DMS114 treated with DMSO at 0.1 percent for 48 hours (cell line): ENCODE measurements around the gene PLCXD3.
"Not testable (repeated sequence)": the region's sequence is repeated elsewhere in the genome, so short reads cannot be mapped to it uniquely, and the experiment has no call there.

Source experiments
- DNase-seq: peaks from one replicate; lab custom pipeline; 2025; ENCODE audit not compliant: unreplicated experiment; lab: John Stamatoyannopoulos, UW

The PLCXD3 gene

DNA sequence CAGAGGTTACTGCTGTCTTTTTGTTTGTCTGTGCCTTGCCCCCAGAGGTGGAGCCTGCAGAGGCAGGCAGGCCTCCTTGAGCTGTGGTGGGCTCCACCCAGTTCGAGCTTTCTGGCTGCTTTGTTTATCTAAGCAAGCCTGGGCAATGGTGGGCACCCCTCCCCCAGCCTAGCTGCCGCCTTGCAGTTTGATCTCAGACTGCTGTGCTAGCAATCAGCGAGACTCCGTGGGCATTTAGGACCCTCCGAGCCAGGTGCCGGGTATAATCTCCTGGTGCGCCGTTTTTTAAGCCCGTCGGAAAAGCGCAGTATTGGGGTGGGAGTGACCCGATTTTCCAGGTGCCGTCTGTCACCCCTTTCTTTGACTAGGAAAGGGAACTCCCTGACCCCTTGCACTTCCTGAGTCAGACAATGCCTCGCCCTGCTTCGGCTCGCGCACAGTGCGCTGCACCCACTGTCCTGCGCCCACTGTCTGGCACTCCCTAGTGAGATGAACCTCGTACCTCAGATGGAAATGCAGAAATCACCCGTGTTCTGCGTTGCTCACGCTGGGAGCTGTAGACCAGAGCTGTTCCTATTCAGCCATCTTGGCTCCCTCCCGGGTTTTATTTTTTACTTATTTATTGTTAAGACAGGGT, 16.8 kb downstream of the PLCXD3 start:
- not testable (repeated sequence) for DNase-seq

GRCh38 chr5:41485533-41485932, 24.9 kb downstream of the PLCXD3 start:
- no peak for DNase-seq

DNA sequence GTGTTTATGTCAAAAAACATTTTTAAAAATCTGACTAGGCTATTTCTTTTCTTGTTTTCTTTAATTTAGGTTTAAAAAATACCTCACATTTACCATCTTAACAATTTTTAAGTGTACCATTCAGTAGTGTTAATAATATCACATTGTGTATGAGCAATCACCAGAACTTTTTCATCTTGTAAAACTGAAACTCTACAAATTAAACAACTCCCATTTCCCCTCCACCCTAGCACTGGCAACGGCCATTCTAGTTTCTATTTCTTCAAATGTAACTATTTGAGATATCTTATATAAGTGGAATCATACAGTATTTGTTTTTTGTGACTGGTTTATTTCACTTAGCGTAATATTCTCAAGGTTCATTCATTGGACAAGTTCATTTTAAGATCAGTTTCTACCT, 27.7 kb downstream of the PLCXD3 start:
- no peak for DNase-seq

DNA sequence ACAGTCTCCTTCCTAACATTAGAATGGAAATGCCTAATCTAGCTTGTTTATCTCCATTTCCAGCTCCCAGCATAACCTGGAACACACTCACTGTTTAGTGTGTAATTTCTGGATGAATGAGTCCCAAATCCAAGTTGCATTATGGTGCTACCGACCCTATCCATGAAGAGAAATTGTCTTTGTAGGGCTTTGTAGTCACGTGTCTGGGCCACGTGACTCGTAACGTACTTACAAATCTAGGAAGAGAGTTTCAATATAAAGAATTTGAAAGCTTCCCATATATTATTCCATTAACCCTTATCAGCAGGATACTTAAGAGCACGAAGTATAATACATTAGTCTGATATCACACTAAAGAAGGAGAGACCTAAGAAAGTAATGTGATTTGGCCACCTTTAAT, 28.2 kb downstream of the PLCXD3 start:
- no peak for DNase-seq

- DNase-seq = not testable (repeated sequence)
These were observed 38.7 kb downstream of the PLCXD3 start for GRCh38 chr5:41471571-41472208.

GRCh38 chr5:41465493-41466171, 44.8 kb downstream of the PLCXD3 start:
- no peak for DNase-seq

DNA sequence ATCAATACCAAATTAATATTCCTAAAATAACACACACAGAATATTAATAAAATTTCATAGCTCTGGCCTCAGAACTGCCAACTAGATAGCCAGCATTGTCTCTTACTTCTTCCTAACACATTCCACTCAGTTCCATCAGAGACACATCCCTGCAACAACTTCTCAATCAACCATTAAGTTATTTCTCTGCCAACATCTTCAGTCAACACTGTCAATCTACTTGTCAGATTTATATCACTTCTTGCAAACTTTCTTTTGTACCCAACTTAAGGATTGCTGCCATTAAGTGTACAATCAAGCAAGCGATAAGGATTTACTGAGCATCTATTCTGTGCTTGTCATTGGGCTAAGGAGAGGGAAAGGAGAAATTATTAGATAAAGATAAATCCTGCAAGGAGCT, 50.8 kb downstream of the PLCXD3 start:
- DNase-seq = no peak

- DNase-seq = no peak
These were observed 53.3 kb downstream of the PLCXD3 start for GRCh38 chr5:41457094-41457493.

GRCh38 chr5:41452506-41452905, 57.9 kb downstream of the PLCXD3 start:
- no peak for DNase-seq

DNA sequence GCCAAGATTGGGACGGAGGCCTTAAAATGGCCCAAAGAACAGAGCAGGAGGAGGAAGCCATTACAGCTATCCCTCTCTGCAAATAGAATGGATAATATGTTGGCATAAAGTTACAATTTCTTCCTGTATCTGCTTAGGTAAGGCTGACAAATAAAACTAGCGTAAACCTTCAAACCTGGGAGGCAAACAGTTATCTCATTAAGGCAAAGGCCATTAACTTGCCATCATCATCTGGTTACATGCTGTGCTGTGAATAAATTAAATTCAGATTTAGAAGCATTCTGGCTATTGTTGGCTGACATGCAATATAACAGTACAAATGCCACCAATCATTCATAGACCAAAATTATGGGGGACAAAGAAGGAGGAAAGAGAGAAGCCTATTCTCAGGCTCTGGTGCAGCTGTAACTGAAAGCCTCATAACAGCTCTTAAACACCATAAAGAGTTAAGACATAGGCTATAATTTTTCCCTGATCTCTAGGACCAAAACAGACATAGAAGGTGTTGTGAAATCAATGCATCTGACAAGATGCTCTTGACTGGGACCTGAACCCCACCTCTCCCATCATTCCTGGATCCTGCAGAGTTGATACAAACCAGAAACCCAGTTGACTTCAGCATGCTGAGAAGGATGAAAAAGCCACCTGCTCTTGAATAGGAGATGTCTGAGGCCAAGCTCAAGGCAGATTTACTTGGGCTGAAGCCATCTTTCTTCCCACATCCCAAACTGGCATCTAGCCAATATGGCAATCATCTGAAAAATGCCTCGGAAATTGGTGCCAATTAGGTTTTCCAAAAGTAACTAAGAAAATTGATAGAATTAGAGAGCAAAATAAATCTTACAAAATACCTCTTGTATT, 62.5 kb downstream of the PLCXD3 start:
- DNase-seq = no peak

DNA sequence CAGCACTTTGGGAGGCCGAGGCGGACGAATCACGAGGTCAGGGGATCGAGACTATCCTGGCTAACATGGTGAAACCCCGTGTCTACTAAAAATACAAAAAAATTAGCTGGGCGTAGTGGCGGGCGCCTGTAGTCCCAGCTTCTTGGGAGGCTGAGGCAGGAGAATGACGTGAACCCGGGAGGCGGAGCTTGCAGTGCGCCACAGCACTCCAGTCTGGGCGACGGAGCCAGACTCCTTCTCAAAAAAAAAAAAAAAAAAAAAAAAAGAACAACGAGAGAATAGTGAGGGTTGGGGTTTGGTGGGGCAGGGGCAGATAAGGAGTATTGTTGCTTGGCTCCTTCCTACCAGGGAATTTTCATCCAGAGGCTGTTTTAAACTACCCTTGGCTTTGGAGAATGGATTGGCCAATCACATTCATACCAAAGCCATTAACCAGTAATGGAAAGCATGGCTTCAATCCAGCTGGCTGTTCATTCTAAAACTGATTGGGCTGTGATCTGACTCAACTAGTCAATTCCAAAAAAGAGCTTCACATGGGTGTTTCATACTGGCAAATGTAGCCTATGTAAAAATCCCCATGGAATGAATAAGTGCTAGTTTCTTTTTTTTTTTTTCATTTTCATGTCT, 64.4 kb downstream of the PLCXD3 start:
- DNase-seq = no peak

- no peak for DNase-seq
These were observed 75.1 kb downstream of the PLCXD3 start for GRCh38 chr5:41435276-41435675.

DNA sequence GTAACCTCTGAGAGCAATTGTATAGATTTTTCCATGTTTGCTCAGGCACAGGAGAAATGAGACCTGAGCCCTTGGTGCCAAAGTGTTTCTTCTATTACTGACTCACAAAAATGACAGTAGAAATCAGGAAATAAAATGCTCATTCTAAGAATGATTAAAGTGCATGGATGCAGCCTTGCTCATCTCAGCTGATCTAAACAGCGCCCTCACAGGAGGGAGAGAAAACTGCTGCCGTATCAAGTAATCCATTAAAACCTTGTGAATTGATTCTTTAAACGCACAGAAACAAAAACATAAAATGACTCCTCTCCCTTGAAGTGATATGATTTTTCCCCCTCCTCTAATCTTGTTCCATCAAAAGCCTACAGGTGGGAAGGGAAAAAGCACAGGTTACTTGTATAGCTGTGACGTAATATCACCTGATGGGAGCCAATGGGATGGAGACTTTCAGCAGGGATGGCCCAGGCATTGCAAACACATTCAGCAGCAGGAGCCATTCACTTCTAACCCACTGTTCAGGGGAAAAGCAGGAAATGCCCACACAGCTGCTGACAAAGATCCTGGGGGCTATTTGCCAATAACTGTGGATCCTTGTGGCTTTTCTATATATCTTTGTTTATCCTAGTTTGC, 76.7 kb downstream of the PLCXD3 start:
- no peak for DNase-seq

GRCh38 chr5:41432481-41433253, 77.7 kb downstream of the PLCXD3 start:
- DNase-seq = no peak

GRCh38 chr5:41427505-41427904, 82.9 kb downstream of the PLCXD3 start:
- no peak for DNase-seq

DNA sequence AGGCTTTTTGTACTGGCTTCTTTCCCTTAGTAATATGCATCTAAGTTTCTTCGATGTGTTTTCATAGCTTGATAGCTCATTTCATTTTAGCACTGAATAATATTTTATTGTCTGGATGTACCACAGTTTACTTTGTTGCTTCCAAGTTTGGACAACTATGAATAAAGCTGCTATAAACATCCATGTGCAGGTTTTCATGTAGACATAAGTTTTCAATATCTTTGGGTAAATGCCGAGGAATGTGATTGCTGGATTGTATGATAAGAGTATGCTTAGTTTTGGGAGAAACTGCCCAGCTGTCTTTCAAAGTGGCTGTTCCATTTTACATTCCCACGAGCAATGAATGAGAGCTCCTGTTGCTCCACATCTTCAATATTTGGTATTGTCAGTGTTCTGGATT, 84.7 kb downstream of the PLCXD3 start:
- no peak for DNase-seq

GRCh38 chr5:41420492-41421067, 89.8 kb downstream of the PLCXD3 start:
- no peak for DNase-seq

DNA sequence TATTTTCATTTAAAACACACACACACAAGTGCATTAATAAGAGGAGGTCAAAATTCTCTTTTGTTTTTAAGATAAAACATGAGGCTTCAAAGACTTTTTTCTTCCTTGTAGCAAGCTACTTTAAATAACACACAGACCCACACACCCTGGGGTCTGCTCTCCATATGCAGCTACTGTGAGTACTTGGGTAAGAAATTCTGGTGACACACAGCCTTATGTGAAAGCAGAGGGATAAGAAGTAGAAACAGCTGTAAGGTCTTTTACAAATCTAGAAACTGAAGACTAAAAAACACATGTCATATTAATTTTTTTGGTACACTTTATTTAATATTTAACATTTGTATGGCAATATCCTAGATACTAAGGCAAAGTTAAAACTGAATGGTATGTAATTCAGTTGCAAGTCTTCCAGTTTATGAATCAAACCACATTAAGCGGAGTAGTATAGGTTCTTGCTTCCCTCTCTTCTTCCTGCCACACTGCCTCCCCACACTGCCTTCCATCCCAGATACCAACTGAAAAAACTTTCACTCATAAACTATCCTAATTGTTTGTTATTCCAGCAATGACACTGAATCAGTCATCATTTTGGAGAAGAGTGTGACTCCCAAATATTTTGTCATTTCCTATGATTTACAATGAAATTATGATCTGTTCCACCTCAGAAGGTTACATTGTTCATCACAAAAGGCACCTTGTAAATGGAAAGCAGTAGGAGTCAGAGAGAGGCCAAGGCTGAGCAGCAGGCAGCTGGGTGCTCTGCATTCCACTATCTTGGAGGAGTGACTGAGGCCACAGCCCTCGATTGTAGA, 92.0 kb downstream of the PLCXD3 start:
- no peak for DNase-seq

DNA sequence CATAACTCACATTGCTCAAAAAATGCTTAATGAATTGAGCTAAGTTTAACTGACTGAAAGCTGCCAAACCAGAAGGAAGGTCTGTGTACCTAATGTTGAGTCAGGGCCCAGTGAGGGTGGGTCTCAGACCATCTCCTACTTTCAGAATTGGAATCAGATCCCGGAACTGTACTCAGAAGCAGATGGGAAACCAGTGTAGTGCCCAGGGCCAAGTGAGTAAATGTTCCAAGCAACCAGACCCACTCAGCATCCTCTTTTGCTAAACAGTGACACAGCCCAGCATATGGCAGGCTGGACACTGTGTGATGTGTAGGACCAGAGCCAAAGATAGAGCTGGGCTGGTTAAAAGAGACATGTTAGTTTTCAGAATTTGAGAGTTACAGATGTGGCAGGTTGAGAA, 94.1 kb downstream of the PLCXD3 start:
- DNase-seq = no peak
